Liver (tissue), 9 donors: ENCODE data around the gene KLHDC7B. TPM values are rescaled to one million over a fixed set of nuclear protein-coding genes. Genes with fewer than 3 reads are reported as not detected.

ENCODE experiments used
- DNase-seq: peaks from one replicate; pipeline ENCODE4 v3.0.0-alpha.2; 2017; ENCODE audit warnings: low spot score
- H3K27ac ChIP-seq, 2 donors: one replicate each; pipeline ENCODE4 v1.7.0; 2013; ENCODE audit warnings: inconsistent platforms in 2 of 2, low read length in 2 of 2, control low read depth in 1 of 2, low read depth in 1 of 2, mild to moderate bottlenecking in 1 of 2
- H3K27me3 ChIP-seq, 4 donors: one replicate each; pipeline versions ENCODE4 v1.6.1 to v1.7.0; 2013; ENCODE audit warnings: low read length in 3 of 4, inconsistent platforms in 1 of 4, mild to moderate bottlenecking in 1 of 4, moderate library complexity in 1 of 4; ENCODE audit not compliant: control insufficient read depth in 4 of 4, insufficient read depth in 4 of 4
- H3K36me3 ChIP-seq, 4 donors: one replicate each; pipeline versions ENCODE4 v1.6.1 to v1.7.0; 2013; ENCODE audit warnings: low read length in 3 of 4, mild to moderate bottlenecking in 3 of 4, low read depth in 1 of 4, moderate library complexity in 1 of 4; ENCODE audit not compliant: control insufficient read depth in 4 of 4, insufficient read depth in 3 of 4
- H3K4me1 ChIP-seq, 4 donors: one replicate each; pipeline versions ENCODE4 v1.6.1 to v1.7.0; 2013; ENCODE audit warnings: low read length in 3 of 4, mild to moderate bottlenecking in 3 of 4, moderate library complexity in 1 of 4; ENCODE audit not compliant: control insufficient read depth in 4 of 4, insufficient read depth in 4 of 4
- H3K4me3 ChIP-seq, 3 donors: one replicate each; pipeline versions ENCODE4 v1.6.1 to v1.7.0; 2013; ENCODE audit warnings: low read length in 3 of 3, control low read depth in 1 of 3, low read depth in 1 of 3, mild to moderate bottlenecking in 1 of 3
- H3K9ac ChIP-seq, 2 donors: one replicate each; pipeline ENCODE4 v1.7.0; 2013; ENCODE audit warnings: low read length in 2 of 2, mild to moderate bottlenecking in 2 of 2, moderate library complexity in 2 of 2, control low read depth in 1 of 2, low read depth in 1 of 2
- H3K9me3 ChIP-seq, 4 donors: one replicate each; pipeline versions ENCODE4 v1.6.1 to v1.7.0; 2013; ENCODE audit warnings: low read length in 3 of 4; ENCODE audit not compliant: control insufficient read depth in 4 of 4
- EGR1 ChIP-seq, 2 donors: IDR thresholded peaks; 2 replicates each; pipeline ENCODE4 v1.6.1; 2016 to 2018; ENCODE audit warnings: antibody characterized with exemption in 2 of 2, low read depth in 2 of 2
- GABPA ChIP-seq, 2 donors: IDR thresholded peaks in 1 of 2; conservative IDR thresholded peaks in 1 of 2; 2 replicates each; pipeline ENCODE4 v1.6.1; 2016; ENCODE audit warnings: antibody characterized with exemption in 2 of 2, mild to moderate bottlenecking in 1 of 2, moderate library complexity in 1 of 2
- HNF4G ChIP-seq: IDR thresholded peaks from 2 replicates; pipeline ENCODE4 v1.6.1; 2016; ENCODE audit warnings: antibody characterized with exemption
- NR2F2 ChIP-seq: IDR thresholded peaks from 2 replicates; pipeline ENCODE4 v1.6.1; 2016; ENCODE audit warnings: antibody characterized with exemption
- RAD21 ChIP-seq, 2 donors: IDR thresholded peaks; 2 replicates each; pipeline ENCODE4 v1.6.1; 2016; ENCODE audit warnings: antibody characterized with exemption in 2 of 2, mild to moderate bottlenecking in 2 of 2
- RXRA ChIP-seq, 2 donors: IDR thresholded peaks; 2 replicates each; pipeline ENCODE4 v1.6.1; 2017 to 2018; ENCODE audit warnings: antibody characterized with exemption in 2 of 2, mild to moderate bottlenecking in 1 of 2
- SP1 ChIP-seq: IDR thresholded peaks from 2 replicates; pipeline ENCODE4 v1.6.1; 2018; ENCODE audit warnings: antibody characterized with exemption, mild to moderate bottlenecking
- YY1 ChIP-seq: IDR thresholded peaks from 2 replicates; pipeline ENCODE4 v1.6.1; 2016; ENCODE audit warnings: antibody characterized with exemption, mild to moderate bottlenecking
- WGBS: extraction: QIAGEN DNeasy Blood & Tissue Kit; methylation state at CpG from one replicate; pipeline ENCODE4 v1.1.7; 2013; 5-methylcytosine and 5-hydroxymethylcytosine counted together
- polyA plus RNA-seq, 2 donors: library from polyadenylated mRNA; stranded (reverse) in 1 of 2; unstranded in 1 of 2; fragments of 200-250 nt in 1 of 2; fragments of >200 nt in 1 of 2; fragmentation: Nextera tagmentation in 1 of 2; extraction: Ambion mirVana in 1 of 2; gene quantifications; one replicate each; pipeline versions ENCODE4 v1.2.1 to v1.2.3, GENCODE V29; 2013 to 2015
- total RNA-seq, 2 donors: library from RNA; depleted of rRNA; stranded (reverse); fragments of >200 nt; gene quantifications; one replicate each; pipeline ENCODE4 v1.2.3, GENCODE V29; 2014
- TF ChIP-seq, protein P1 (sequence below): fragments of 150-350 bp; IDR thresholded peaks from 2 replicates; pipeline ENCODE4 v1.5.1; 2017; ENCODE audit warnings: improper control_type of control experiment, low read depth, low read length; ENCODE audit not compliant: missing input control
- TF ChIP-seq, protein P2 (sequence below): IDR thresholded peaks from 2 replicates; pipeline ENCODE4 v1.6.1; 2016; ENCODE audit warnings: antibody characterized with exemption
- TF ChIP-seq, protein P3 (sequence below): IDR thresholded peaks from 2 replicates; pipeline ENCODE4 v1.6.1; 2016; ENCODE audit warnings: antibody characterized with exemption
- TF ChIP-seq, protein P4 (sequence below): IDR thresholded peaks from 2 replicates; pipeline ENCODE4 v1.6.1; 2016; ENCODE audit warnings: antibody characterized with exemption, mild to moderate bottlenecking
- donor health status: healthy.
- donor health status: healthy.
- donor health status: healthy.
- donor health status: healthy.
- donor health status: healthy.

KLHDC7B gene
- total and polyA plus RNA-seq, 4 donors: 0.08 to 0.16 (median 0.08) TPM; not detected in 1

DNA sequence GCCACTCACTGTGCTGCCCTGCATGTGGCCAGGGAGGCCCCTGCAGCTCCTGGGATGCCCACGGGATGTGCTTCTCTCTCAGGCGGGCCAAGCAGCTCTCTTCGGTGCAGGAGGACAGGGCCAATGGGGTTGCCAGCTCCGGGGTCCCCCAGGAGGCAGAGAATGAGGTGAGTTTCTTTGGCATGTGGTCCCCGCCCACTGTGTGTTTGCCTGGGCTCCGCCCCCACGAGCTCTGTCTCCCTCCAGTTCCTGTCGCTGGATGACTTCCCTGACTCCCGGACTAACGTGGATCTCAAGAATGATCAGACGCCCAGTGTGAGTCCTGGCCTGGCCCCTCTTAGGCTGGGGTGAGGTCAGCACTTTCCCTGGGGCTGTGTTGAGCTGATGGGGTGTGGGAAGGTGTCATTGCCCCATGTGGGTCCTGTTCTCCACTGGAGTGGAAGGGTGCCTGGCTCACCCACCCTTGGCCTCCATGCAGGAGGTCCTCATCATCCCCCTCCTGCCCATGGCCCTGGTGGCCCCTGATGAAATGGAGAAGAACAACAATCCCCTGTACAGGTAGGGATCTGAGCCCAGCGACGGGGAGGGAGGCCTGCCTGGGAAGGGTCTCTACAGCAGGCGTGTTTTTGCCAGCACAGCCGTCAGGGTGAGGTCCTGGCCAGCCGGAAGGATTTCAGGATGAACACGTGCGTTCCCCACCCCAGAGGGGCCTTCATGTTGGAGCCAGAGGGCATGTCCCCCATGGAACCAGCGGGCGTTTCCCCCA is 28.0 kb upstream of the KLHDC7B start:
- 92% methylated on average over 20 of the region's 20 CpGs for WGBS
- Histone ChIP-seq H3K9ac (no peak overlapping the region), H3K4me3 (no peak overlapping the region), H3K36me3 (peaks cover 2 to 44% (median 11%) of the 10 kb centered on the region in 4 donors), H3K4me1 (no peaks in the 10 kb centered on the region), H3K27me3 (no peaks in the 10 kb centered on the region), H3K27ac (no peak overlapping the region), H3K9me3 (no peaks in the 10 kb centered on the region)
- TF ChIP-seq, protein P1, sequence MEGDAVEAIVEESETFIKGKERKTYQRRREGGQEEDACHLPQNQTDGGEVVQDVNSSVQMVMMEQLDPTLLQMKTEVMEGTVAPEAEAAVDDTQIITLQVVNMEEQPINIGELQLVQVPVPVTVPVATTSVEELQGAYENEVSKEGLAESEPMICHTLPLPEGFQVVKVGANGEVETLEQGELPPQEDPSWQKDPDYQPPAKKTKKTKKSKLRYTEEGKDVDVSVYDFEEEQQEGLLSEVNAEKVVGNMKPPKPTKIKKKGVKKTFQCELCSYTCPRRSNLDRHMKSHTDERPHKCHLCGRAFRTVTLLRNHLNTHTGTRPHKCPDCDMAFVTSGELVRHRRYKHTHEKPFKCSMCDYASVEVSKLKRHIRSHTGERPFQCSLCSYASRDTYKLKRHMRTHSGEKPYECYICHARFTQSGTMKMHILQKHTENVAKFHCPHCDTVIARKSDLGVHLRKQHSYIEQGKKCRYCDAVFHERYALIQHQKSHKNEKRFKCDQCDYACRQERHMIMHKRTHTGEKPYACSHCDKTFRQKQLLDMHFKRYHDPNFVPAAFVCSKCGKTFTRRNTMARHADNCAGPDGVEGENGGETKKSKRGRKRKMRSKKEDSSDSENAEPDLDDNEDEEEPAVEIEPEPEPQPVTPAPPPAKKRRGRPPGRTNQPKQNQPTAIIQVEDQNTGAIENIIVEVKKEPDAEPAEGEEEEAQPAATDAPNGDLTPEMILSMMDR: no peak
- TF ChIP-seq, protein P2, sequence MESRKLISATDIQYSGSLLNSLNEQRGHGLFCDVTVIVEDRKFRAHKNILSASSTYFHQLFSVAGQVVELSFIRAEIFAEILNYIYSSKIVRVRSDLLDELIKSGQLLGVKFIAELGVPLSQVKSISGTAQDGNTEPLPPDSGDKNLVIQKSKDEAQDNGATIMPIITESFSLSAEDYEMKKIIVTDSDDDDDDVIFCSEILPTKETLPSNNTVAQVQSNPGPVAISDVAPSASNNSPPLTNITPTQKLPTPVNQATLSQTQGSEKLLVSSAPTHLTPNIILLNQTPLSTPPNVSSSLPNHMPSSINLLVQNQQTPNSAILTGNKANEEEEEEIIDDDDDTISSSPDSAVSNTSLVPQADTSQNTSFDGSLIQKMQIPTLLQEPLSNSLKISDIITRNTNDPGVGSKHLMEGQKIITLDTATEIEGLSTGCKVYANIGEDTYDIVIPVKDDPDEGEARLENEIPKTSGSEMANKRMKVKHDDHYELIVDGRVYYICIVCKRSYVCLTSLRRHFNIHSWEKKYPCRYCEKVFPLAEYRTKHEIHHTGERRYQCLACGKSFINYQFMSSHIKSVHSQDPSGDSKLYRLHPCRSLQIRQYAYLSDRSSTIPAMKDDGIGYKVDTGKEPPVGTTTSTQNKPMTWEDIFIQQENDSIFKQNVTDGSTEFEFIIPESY: no peak
- TF ChIP-seq SP1 (no peak), EGR1 (IDR thresholded peaks at IDR 0.05; ENCODE audit: low read depth in 2 of 2) (no peak), RAD21 (IDR thresholded peaks at IDR 0.05) (no peak), HNF4G (no peak)
- TF ChIP-seq, protein P3, sequence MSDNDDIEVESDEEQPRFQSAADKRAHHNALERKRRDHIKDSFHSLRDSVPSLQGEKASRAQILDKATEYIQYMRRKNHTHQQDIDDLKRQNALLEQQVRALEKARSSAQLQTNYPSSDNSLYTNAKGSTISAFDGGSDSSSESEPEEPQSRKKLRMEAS: no peak
- no peak for DNase-seq

DNA sequence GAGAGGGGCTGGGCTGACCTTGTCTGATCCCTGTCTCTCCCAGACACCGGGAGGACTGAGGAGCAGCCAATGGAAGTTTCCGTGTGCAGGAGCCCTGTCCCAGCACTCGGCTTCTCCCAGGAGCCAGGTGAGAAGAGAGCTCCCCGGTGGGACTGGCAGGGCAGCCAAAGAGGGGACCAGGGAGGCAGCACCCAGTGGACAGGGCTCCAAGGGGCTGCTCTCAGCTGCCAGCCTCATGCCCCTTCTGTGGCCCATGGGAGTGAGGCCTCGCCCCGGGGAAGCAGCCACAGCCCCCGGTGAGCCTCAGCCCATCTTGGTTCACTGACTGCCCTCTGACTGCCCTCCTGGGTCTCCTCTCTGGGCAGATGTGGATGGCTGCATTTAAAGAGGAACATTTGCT is 27.1 kb upstream of the KLHDC7B start:
- TF ChIP-seq RXRA (IDR thresholded peaks at IDR 0.05): no peak
- no peak for TF ChIP-seq HNF4G
- no peak for TF ChIP-seq NR2F2
- no peak for TF ChIP-seq GABPA (IDR thresholded peaks at IDR 0.05 in 1 of 2, conservative IDR thresholded peaks at IDR 0.05 in 1 of 2)
- TF ChIP-seq YY1: no peak
- TF ChIP-seq, protein P4, sequence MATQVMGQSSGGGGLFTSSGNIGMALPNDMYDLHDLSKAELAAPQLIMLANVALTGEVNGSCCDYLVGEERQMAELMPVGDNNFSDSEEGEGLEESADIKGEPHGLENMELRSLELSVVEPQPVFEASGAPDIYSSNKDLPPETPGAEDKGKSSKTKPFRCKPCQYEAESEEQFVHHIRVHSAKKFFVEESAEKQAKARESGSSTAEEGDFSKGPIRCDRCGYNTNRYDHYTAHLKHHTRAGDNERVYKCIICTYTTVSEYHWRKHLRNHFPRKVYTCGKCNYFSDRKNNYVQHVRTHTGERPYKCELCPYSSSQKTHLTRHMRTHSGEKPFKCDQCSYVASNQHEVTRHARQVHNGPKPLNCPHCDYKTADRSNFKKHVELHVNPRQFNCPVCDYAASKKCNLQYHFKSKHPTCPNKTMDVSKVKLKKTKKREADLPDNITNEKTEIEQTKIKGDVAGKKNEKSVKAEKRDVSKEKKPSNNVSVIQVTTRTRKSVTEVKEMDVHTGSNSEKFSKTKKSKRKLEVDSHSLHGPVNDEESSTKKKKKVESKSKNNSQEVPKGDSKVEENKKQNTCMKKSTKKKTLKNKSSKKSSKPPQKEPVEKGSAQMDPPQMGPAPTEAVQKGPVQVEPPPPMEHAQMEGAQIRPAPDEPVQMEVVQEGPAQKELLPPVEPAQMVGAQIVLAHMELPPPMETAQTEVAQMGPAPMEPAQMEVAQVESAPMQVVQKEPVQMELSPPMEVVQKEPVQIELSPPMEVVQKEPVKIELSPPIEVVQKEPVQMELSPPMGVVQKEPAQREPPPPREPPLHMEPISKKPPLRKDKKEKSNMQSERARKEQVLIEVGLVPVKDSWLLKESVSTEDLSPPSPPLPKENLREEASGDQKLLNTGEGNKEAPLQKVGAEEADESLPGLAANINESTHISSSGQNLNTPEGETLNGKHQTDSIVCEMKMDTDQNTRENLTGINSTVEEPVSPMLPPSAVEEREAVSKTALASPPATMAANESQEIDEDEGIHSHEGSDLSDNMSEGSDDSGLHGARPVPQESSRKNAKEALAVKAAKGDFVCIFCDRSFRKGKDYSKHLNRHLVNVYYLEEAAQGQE: no peak
- Histone ChIP-seq H3K4me3 (no peak overlapping the region), H3K27me3 (no peaks in the 10 kb centered on the region), H3K27ac (no peak overlapping the region), H3K9me3 (no peaks in the 10 kb centered on the region), H3K36me3 (peaks cover 11 to 53% (median 18%) of the 10 kb centered on the region in 4 donors), H3K9ac (no peak overlapping the region), H3K4me1 (peaks cover 0 to 8% (median 3%) of the 10 kb centered on the region in 4 donors)
- DNase-seq: no peak
- WGBS: 98% methylated on average over 7 of the region's 7 CpGs
